ENCODE measurements around the gene LRP2. TPM values are rescaled to one million over a fixed set of nuclear protein-coding genes. Genes with fewer than 3 reads are reported as not detected.

LRP2 gene
- polyA plus RNA-seq, 1 donor (not counting 4 experiments of a cell fraction or from before 2014, with no cell fraction given): not detected

GRCh38 chr2:169080250-169081069 lies 281.9 kb downstream of the LRP2 start:
- Histone ChIP-seq H3K27me3 (ENCODE audit: control insufficient read depth, extremely low read depth, insufficient read depth, low read length) (no peaks in the 10 kb centered on the region), H3K36me3 (ENCODE audit: control insufficient read depth in 2 of 2, extremely low read depth in 1 of 2, insufficient read depth in 2 of 2, low read length in 2 of 2) (no peaks in the 10 kb centered on the region), H3K79me2 (ENCODE audit: control insufficient read depth, insufficient read depth, low read length) (no peaks in the 10 kb centered on the region), H3K4me3 (ENCODE audit: control insufficient read depth in 2 of 3, extremely low read depth in 1 of 3, insufficient read depth in 2 of 3, low read depth in 1 of 3, low read length in 3 of 3) (no peak overlapping the region), H3K9me1 (ENCODE audit: control insufficient read depth, extremely low read depth, insufficient read depth, low read length) (no peaks in the 10 kb centered on the region), H3K9me3 (ENCODE audit: control insufficient read depth, low read depth, low read length) (no peaks in the 10 kb centered on the region), H3K27ac (ENCODE audit: control insufficient read depth, insufficient read depth, low read length) (no peak overlapping the region), H4K20me1 (ENCODE audit: control insufficient read depth, extremely low read depth, insufficient read depth, low read length) (no peaks in the 10 kb centered on the region), H3K4me2 (ENCODE audit: control insufficient read depth, extremely low read depth, insufficient read depth, low read depth, low read length) (peak overlapping the region; percentile 3), H2AFZ (ENCODE audit: control insufficient read depth, low read length) (peak overlapping the region; percentile 20), H3K4me1 (ENCODE audit: control insufficient read depth, extremely low read depth, insufficient read depth, low read length) (peaks cover 3% of the 10 kb centered on the region), H3K9ac (ENCODE audit: control insufficient read depth, extremely low read depth, insufficient read depth, low read length) (no peak overlapping the region)
- dilution Hi-C loops (cut with MboI; ENCODE audit: extremely low pct_ligation_motif_present, low sequenced_read_pairs): no loop called here
- FAIRE-seq (no peak), DNase-seq (ENCODE audit: low read depth, low spot score) (no peak)
- TF ChIP-seq CTCF (optimal IDR thresholded peaks at IDR 0.05 in 1 of 3, IDR thresholded peaks at IDR 0.05 in 1 of 3, conservative IDR thresholded peaks at IDR 0.05 in 1 of 3; ENCODE audit: extremely low read depth in 1 of 3, insufficient read depth in 2 of 3, low read length in 3 of 3) (no peak), EZH2 (IDR thresholded peaks at IDR 0.05; ENCODE audit: low read length) (no peak)

GRCh38 chr2:169077674-169078240 lies 284.6 kb downstream of the LRP2 start:
- H3K36me3 ChIP-seq (ENCODE audit: control insufficient read depth in 2 of 2, extremely low read depth in 1 of 2, insufficient read depth in 2 of 2, low read length in 2 of 2): no peaks in the 10 kb centered on the region
- no peaks in the 10 kb centered on the region for H4K20me1 ChIP-seq (ENCODE audit: control insufficient read depth, extremely low read depth, insufficient read depth, low read length)
- no peaks in the 10 kb centered on the region for H3K9me1 ChIP-seq (ENCODE audit: control insufficient read depth, extremely low read depth, insufficient read depth, low read length)
- no peak overlapping the region for H3K4me3 ChIP-seq (ENCODE audit: control insufficient read depth in 2 of 3, extremely low read depth in 1 of 3, insufficient read depth in 2 of 3, low read depth in 1 of 3, low read length in 3 of 3)
- DNase-seq (ENCODE audit: low read depth, low spot score) (no peak), FAIRE-seq (peak; percentile 55)
- no peaks in the 10 kb centered on the region for H3K27me3 ChIP-seq (ENCODE audit: control insufficient read depth, extremely low read depth, insufficient read depth, low read length)
- no peak overlapping the region for H3K27ac ChIP-seq (ENCODE audit: control insufficient read depth, insufficient read depth, low read length)
- H2AFZ ChIP-seq (ENCODE audit: control insufficient read depth, low read length): no peak overlapping the region
- TF ChIP-seq EZH2 (IDR thresholded peaks at IDR 0.05; ENCODE audit: low read length) (no peak), CTCF (optimal IDR thresholded peaks at IDR 0.05 in 1 of 3, IDR thresholded peaks at IDR 0.05 in 1 of 3, conservative IDR thresholded peaks at IDR 0.05 in 1 of 3; ENCODE audit: extremely low read depth in 1 of 3, insufficient read depth in 2 of 3, low read length in 3 of 3) (no peak)
- no peaks in the 10 kb centered on the region for H3K9me3 ChIP-seq (ENCODE audit: control insufficient read depth, low read depth, low read length)
- dilution Hi-C loops (cut with MboI; ENCODE audit: extremely low pct_ligation_motif_present, low sequenced_read_pairs): no loop called here
- no peaks in the 10 kb centered on the region for H3K79me2 ChIP-seq (ENCODE audit: control insufficient read depth, insufficient read depth, low read length)
- no peak overlapping the region for H3K4me2 ChIP-seq (ENCODE audit: control insufficient read depth, extremely low read depth, insufficient read depth, low read depth, low read length)
- H3K9ac ChIP-seq (ENCODE audit: control insufficient read depth, extremely low read depth, insufficient read depth, low read length): no peak overlapping the region
- peaks cover 11% of the 10 kb centered on the region for H3K4me1 ChIP-seq (ENCODE audit: control insufficient read depth, extremely low read depth, insufficient read depth, low read length)

Other genes starting within 250 kb of the LRP2 start
- 2.0 to 2.4 TPM (median 2.1 TPM) in 3 replicates for gene BBS5, start 117.0 kb upstream of the LRP2 start, polyA plus RNA-seq
- 0.08 to 0.24 TPM (median 0.18 TPM) in 3 replicates for gene KLHL41, start 147.2 kb upstream of the LRP2 start, polyA plus RNA-seq
- gene FASTKD1, start 211.3 kb upstream of the LRP2 start, polyA plus RNA-seq: 19.3 to 41.7 TPM (median 27.7 TPM) in 3 replicates
- 24.6 to 37.4 TPM (median 28.6 TPM) in 3 replicates for gene PPIG, start 221.8 kb upstream of the LRP2 start, polyA plus RNA-seq

Data from keratinocyte (primary cell).